ENCODE measurements around the gene ADGRA3. TPM values are rescaled to one million over a fixed set of nuclear protein-coding genes. Genes with fewer than 3 reads are reported as not detected.

ADGRA3 gene
- polyA plus RNA-seq, 3 donors, result 0.07 TPM; not detected in 2

GRCh38 chr4:22522206-22522605 is 6.3 kb upstream of the ADGRA3 start:
- no peak overlapping the region for H3K4me3 ChIP-seq (replicated peaks in 1 of 3; ENCODE audit: low read depth in 2 of 3, low read length in 3 of 3)
- no peaks in the 10 kb centered on the region for H3K36me3 ChIP-seq (replicated peaks in 1 of 2; ENCODE audit: control insufficient read depth in 1 of 2, insufficient read depth in 2 of 2, low read length in 2 of 2)
- H3K4me2 ChIP-seq (replicated peaks; ENCODE audit: extremely low read depth, low read length, poor library complexity, severe bottlenecking), result no peak overlapping the region
- intact Hi-C loops (cut with micrococcal nuclease), result no loop called here
- no peak overlapping the region for H3K9ac ChIP-seq (ENCODE audit: insufficient read depth, low read length, poor library complexity, severe bottlenecking)
- no peak for DNase-seq
- H3K27ac Mint-ChIP-seq, result no peak overlapping the region
- H4K20me1 ChIP-seq (ENCODE audit: insufficient read depth, low read length), result no peaks in the 10 kb centered on the region
- H2AFZ ChIP-seq (ENCODE audit: insufficient read depth, low read depth, low read length, poor library complexity, severe bottlenecking), result no peak overlapping the region
- H3K4me1 ChIP-seq (ENCODE audit: control insufficient read depth in 1 of 2, insufficient read depth in 2 of 2, low read length in 2 of 2), result no peaks in the 10 kb centered on the region
- no CpG with 5 or more reads among the region's 2 CpGs for WGBS (ENCODE audit: insufficient coverage)
- TF ChIP-seq CTCF (IDR thresholded peaks at IDR 0.05), result no peak
- no peaks in the 10 kb centered on the region for H3K4me1 Mint-ChIP-seq
- H3K27me3 Mint-ChIP-seq (ENCODE audit: low read depth in 3 of 3), result peaks cover 0 to 4% (median 4%) of the 10 kb centered on the region in 3 donors
- H3K27ac ChIP-seq (ENCODE audit: low read depth in 1 of 2, low read length in 2 of 2), result no peak overlapping the region
- peaks cover 0 to 4% (median 0%) of the 10 kb centered on the region in 7 donors for H3K9me3 Mint-ChIP-seq
- H3K79me2 ChIP-seq (ENCODE audit: insufficient read depth, low read length), result no peaks in the 10 kb centered on the region
- H3K27me3 ChIP-seq (ENCODE audit: control insufficient read depth in 2 of 2, insufficient read depth in 2 of 2, low read length in 2 of 2), result no peaks in the 10 kb centered on the region
- no peak overlapping the region for H3K4me3 Mint-ChIP-seq
- no peaks in the 10 kb centered on the region for H3K36me3 Mint-ChIP-seq
- no peaks in the 10 kb centered on the region for H3K9me3 ChIP-seq (replicated peaks in 1 of 2; ENCODE audit: control insufficient read depth in 1 of 2, insufficient read depth in 1 of 2, low read length in 2 of 2)

- H3K4me3 ChIP-seq (replicated peaks in 1 of 3; ENCODE audit: low read depth in 2 of 3, low read length in 3 of 3), result no peak overlapping the region
- H3K27me3 Mint-ChIP-seq (ENCODE audit: low read depth in 3 of 3), result peaks cover 9 to 14% (median 11%) of the 10 kb centered on the region in 3 donors
- no peaks in the 10 kb centered on the region for H3K36me3 Mint-ChIP-seq
- no peaks in the 10 kb centered on the region for H3K36me3 ChIP-seq (replicated peaks in 1 of 2; ENCODE audit: control insufficient read depth in 1 of 2, insufficient read depth in 2 of 2, low read length in 2 of 2)
- intact Hi-C loops (cut with micrococcal nuclease), result no loop called here
- H3K4me3 Mint-ChIP-seq, result no peak overlapping the region
- peaks cover 7 to 8% of the 10 kb centered on the region in 2 donors for H3K27me3 ChIP-seq (ENCODE audit: control insufficient read depth in 2 of 2, insufficient read depth in 2 of 2, low read length in 2 of 2)
- no peaks in the 10 kb centered on the region for H3K9me3 ChIP-seq (replicated peaks in 1 of 2; ENCODE audit: control insufficient read depth in 1 of 2, insufficient read depth in 1 of 2, low read length in 2 of 2)
- peaks cover 0 to 3% of the 10 kb centered on the region in 2 donors for H3K4me1 ChIP-seq (ENCODE audit: control insufficient read depth in 1 of 2, insufficient read depth in 2 of 2, low read length in 2 of 2)
- TF ChIP-seq CTCF (IDR thresholded peaks at IDR 0.05), result no peak
- no peaks in the 10 kb centered on the region for H3K79me2 ChIP-seq (ENCODE audit: insufficient read depth, low read length)
- DNase-seq, result no peak
- peaks cover 0 to 4% (median 0%) of the 10 kb centered on the region in 7 donors for H3K9me3 Mint-ChIP-seq
- H3K4me1 Mint-ChIP-seq, result peaks cover 2% of the 10 kb centered on the region
- H3K9ac ChIP-seq (ENCODE audit: insufficient read depth, low read length, poor library complexity, severe bottlenecking), result no peak overlapping the region
- no peak overlapping the region for H3K27ac ChIP-seq (ENCODE audit: low read depth in 1 of 2, low read length in 2 of 2)
- no peak overlapping the region for H2AFZ ChIP-seq (ENCODE audit: insufficient read depth, low read depth, low read length, poor library complexity, severe bottlenecking)
- no peak overlapping the region for H3K27ac Mint-ChIP-seq
- no peak overlapping the region for H3K4me2 ChIP-seq (replicated peaks; ENCODE audit: extremely low read depth, low read length, poor library complexity, severe bottlenecking)
- no peaks in the 10 kb centered on the region for H4K20me1 ChIP-seq (ENCODE audit: insufficient read depth, low read length)
These were observed 5.4 kb upstream of the ADGRA3 start for GRCh38 chr4:22521240-22521639.
